CD14-positive monocyte (primary cell): ENCODE results near the gene CWC15. TPM values are rescaled to one million over a fixed set of nuclear protein-coding genes. Genes with fewer than 3 reads are reported as not detected.
A peak's percentile ranks its signal among the peaks of the same experiment; 100 is the strongest.

Experiments used
- DNase-seq, 3 donors: peaks; one replicate each; pipeline ENCODE4 v3.0.0-alpha.2; 2011 to 2022
- H2AFZ ChIP-seq: 2 replicates; pipeline ENCODE4 v1.6.0; 2012; ENCODE audit warnings: mild to moderate bottlenecking, low read depth, low read length, inconsistent platforms; ENCODE audit not compliant: insufficient read depth, poor library complexity, severe bottlenecking
- H3K27ac ChIP-seq, 2 donors: 1 replicate in 1 of 2; 2 replicates in 1 of 2; pipeline ENCODE4 v1.5.1; 2012 to 2013; ENCODE audit warnings: low read length in 2 of 2, control low read depth in 1 of 2, inconsistent platforms in 1 of 2, low read depth in 1 of 2, mild to moderate bottlenecking in 1 of 2
- H3K27me3 ChIP-seq, 2 donors: one replicate each; pipeline versions ENCODE4 v1.6.0 to v1.6.1; 2011 to 2013; ENCODE audit warnings: low read length in 2 of 2; ENCODE audit not compliant: control insufficient read depth in 2 of 2, insufficient read depth in 2 of 2
- H3K36me3 ChIP-seq, 2 donors: replicated peaks in 1 of 2; 1 replicate in 1 of 2; 2 replicates in 1 of 2; pipeline versions ENCODE4 v1.5.1 to v1.6.1; 2012 to 2013; ENCODE audit warnings: low read length in 2 of 2, control low read depth in 1 of 2, inconsistent platforms in 1 of 2, mild to moderate bottlenecking in 1 of 2; ENCODE audit not compliant: insufficient read depth in 2 of 2, control insufficient read depth in 1 of 2
- H3K4me1 ChIP-seq, 2 donors: 1 replicate in 1 of 2; 2 replicates in 1 of 2; pipeline versions ENCODE4 v1.5.1 to v1.6.1; 2012 to 2013; ENCODE audit warnings: low read length in 2 of 2, control low read depth in 1 of 2, inconsistent platforms in 1 of 2, mild to moderate bottlenecking in 1 of 2, moderate library complexity in 1 of 2; ENCODE audit not compliant: insufficient read depth in 2 of 2, control insufficient read depth in 1 of 2
- H3K4me2 ChIP-seq: replicated peaks from 2 replicates; pipeline ENCODE3; 2012; ENCODE audit warnings: low read length, moderate library complexity, mild to moderate bottlenecking; ENCODE audit not compliant: poor library complexity, severe bottlenecking; ENCODE audit errors: extremely low read depth
- H3K4me3 ChIP-seq, 3 experiments: fragments of 200-600 bp in 1 of 3; sonication (generic) in 1 of 3; replicated peaks in 1 of 3; 1 replicate in 2 of 3; 2 replicates in 1 of 3; pipeline ENCODE4 v1.5.1; 2011 to 2013; ENCODE audit warnings: low read length in 3 of 3, mild to moderate bottlenecking in 3 of 3, control low read depth in 2 of 3, low read depth in 2 of 3, inconsistent platforms in 1 of 3, moderate library complexity in 1 of 3
- H3K79me2 ChIP-seq: 2 replicates; pipeline ENCODE4 v1.6.0; 2012; ENCODE audit warnings: mild to moderate bottlenecking, control low read depth, inconsistent platforms, low read length, moderate library complexity; ENCODE audit not compliant: insufficient read depth
- H3K9ac ChIP-seq: 2 replicates; pipeline ENCODE4 v1.6.0; 2017; ENCODE audit warnings: low read length, mild to moderate bottlenecking; ENCODE audit not compliant: insufficient read depth, poor library complexity, severe bottlenecking
- H3K9me3 ChIP-seq, 2 donors: replicated peaks in 1 of 2; 1 replicate in 1 of 2; 2 replicates in 1 of 2; pipeline versions ENCODE4 v1.5.1 to v1.6.1; 2012 to 2013; ENCODE audit warnings: low read length in 2 of 2, control low read depth in 1 of 2; ENCODE audit not compliant: control insufficient read depth in 1 of 2, insufficient read depth in 1 of 2
- H4K20me1 ChIP-seq: 2 replicates; pipeline ENCODE4 v1.6.0; 2012; ENCODE audit warnings: mild to moderate bottlenecking, low read length, control low read depth, moderate library complexity; ENCODE audit not compliant: insufficient read depth
- H3K27ac Mint-ChIP-seq, 7 donors: one replicate each; pipeline ENCODE4 v1.8.0; 2020; ENCODE audit warnings: mild to moderate bottlenecking in 7 of 7, mixed read lengths in 7 of 7, moderate library complexity in 6 of 7, inconsistent platforms in 2 of 7
- H3K27me3 Mint-ChIP-seq, 3 donors: one replicate each; pipeline ENCODE4 v1.8.0; 2021 to 2022; ENCODE audit warnings: low read depth in 3 of 3, mild to moderate bottlenecking in 3 of 3, mixed read lengths in 3 of 3, moderate library complexity in 3 of 3, inconsistent platforms in 1 of 3
- H3K36me3 Mint-ChIP-seq, 2 donors: one replicate each; pipeline ENCODE4 v1.8.0; 2020; ENCODE audit warnings: mixed read lengths in 2 of 2, inconsistent platforms in 1 of 2, mild to moderate bottlenecking in 1 of 2
- H3K4me1 Mint-ChIP-seq: one replicate; pipeline ENCODE4 v1.8.0; 2020; ENCODE audit warnings: mild to moderate bottlenecking, mixed read lengths
- H3K4me3 Mint-ChIP-seq, 2 donors: one replicate each; pipeline ENCODE4 v1.8.0; 2020; ENCODE audit warnings: mild to moderate bottlenecking in 2 of 2, mixed read lengths in 2 of 2, moderate library complexity in 1 of 2
- H3K9me3 Mint-ChIP-seq, 7 donors: one replicate each; pipeline ENCODE4 v1.8.0; 2020 to 2022; ENCODE audit warnings: mixed read lengths in 7 of 7, mild to moderate bottlenecking in 6 of 7, moderate library complexity in 6 of 7, inconsistent platforms in 2 of 7
- CTCF ChIP-seq: fragments of 200-600 bp; IDR thresholded peaks from one replicate; pipeline ENCODE4 v1.8.0; 2022; ENCODE audit warnings: antibody characterized with exemption, mild to moderate bottlenecking
- WGBS: methylation state at CpG from one replicate; pipeline ENCODE4 v1.1.5; 2013; ENCODE audit warnings: missing lambda C conversion rate; ENCODE audit not compliant: insufficient coverage; 5-methylcytosine and 5-hydroxymethylcytosine counted together
- intact Hi-C, 2 donors: fragments of 100-400 bp; cut with micrococcal nuclease; formaldehyde crosslinking; loops; one replicate each; pipeline versions ENCODE4 v1.15.0 to v1.15.1; 2023
- polyA plus RNA-seq, 3 donors: library from polyadenylated mRNA; depleted of rRNA in 1 of 3; unstranded in 2 of 3; stranded (reverse) in 1 of 3; fragments of 300-500 nt in 2 of 3; fragments of >200 nt in 1 of 3; fragmentation: Illumina TruSeq in 2 of 3; gene quantifications; 1 replicate in 2 of 3; 2 replicates in 1 of 3; pipeline ENCODE4 v1.2.3, GENCODE V29; 2012 to 2021

Gene CWC15
- polyA plus RNA-seq, 3 donors: 27.5 to 43.8 (median 38.9) TPM

- H2AFZ ChIP-seq: no peak overlapping the region
- no peak overlapping the region for H3K27ac ChIP-seq
- no CpG with 5 or more reads among the region's 4 CpGs for WGBS
- no peak overlapping the region for H3K9ac ChIP-seq
- H3K27ac Mint-ChIP-seq: peak overlapping the region in 1 of 7 donors; percentile 17
- H3K36me3 ChIP-seq: peaks cover 86 to 99% of the 10 kb centered on the region in 2 donors
- no peaks in the 10 kb centered on the region for H3K4me1 ChIP-seq
- H3K27me3 ChIP-seq: no peaks in the 10 kb centered on the region
- no peak overlapping the region for H3K4me3 ChIP-seq
- no peaks in the 10 kb centered on the region for H3K4me1 Mint-ChIP-seq
- H3K4me2 ChIP-seq: no peak overlapping the region
- no peaks in the 10 kb centered on the region for H3K9me3 Mint-ChIP-seq
- no peak for DNase-seq
- intact Hi-C loops: loop anchor here in 1 of 2 donors (5.0 kb wide), 1 partner anchor 343 kb away; no protein-coding TSS in a partner anchor
- peaks cover 10% of the 10 kb centered on the region for H4K20me1 ChIP-seq
- no peaks in the 10 kb centered on the region for H3K9me3 ChIP-seq
- no peaks in the 10 kb centered on the region for H3K27me3 Mint-ChIP-seq
- no peak for TF ChIP-seq CTCF
- H3K36me3 Mint-ChIP-seq: peaks cover 80 to 92% of the 10 kb centered on the region in 2 donors
- H3K4me3 Mint-ChIP-seq: no peak overlapping the region
- H3K79me2 ChIP-seq: no peaks in the 10 kb centered on the region
These were observed 8.4 kb downstream of the CWC15 start for GRCh38 chr11:94964934-94965333.

GRCh38 chr11:94961255-94961654, 12.1 kb downstream of the CWC15 start:
- Histone ChIP-seq H3K36me3 (peaks cover 57 to 83% of the 10 kb centered on the region in 2 donors), H3K79me2 (no peaks in the 10 kb centered on the region)
- peaks cover 57 to 78% of the 10 kb centered on the region in 2 donors for H3K36me3 Mint-ChIP-seq

More at GRCh38 chr11:94961255-94961654, 12.1 kb downstream of the CWC15 start:
- no peak overlapping the region for H2AFZ ChIP-seq
- H3K27ac Mint-ChIP-seq: peak overlapping the region in 1 of 7 donors; percentile 64
- H3K4me1 Mint-ChIP-seq: no peaks in the 10 kb centered on the region
- no peaks in the 10 kb centered on the region for H3K27me3 Mint-ChIP-seq
- no peaks in the 10 kb centered on the region for H3K9me3 Mint-ChIP-seq
- H3K4me3 Mint-ChIP-seq: no peak overlapping the region
- TF ChIP-seq CTCF: no peak
- no peak for DNase-seq
- intact Hi-C loops: no loop called here
- no peak overlapping the region for H3K27ac ChIP-seq
- peaks cover 10% of the 10 kb centered on the region for H4K20me1 ChIP-seq
- H3K9me3 ChIP-seq: no peaks in the 10 kb centered on the region
- no peaks in the 10 kb centered on the region for H3K27me3 ChIP-seq
- no peak overlapping the region for H3K4me3 ChIP-seq
- H3K4me2 ChIP-seq: no peak overlapping the region
- WGBS: no CpG with 5 or more reads among the region's 1 CpG
- no peaks in the 10 kb centered on the region for H3K4me1 ChIP-seq
- no peak overlapping the region for H3K9ac ChIP-seq
